Measurements from ENCODE around the gene SLC17A2. TPM values are rescaled to one million over a fixed set of nuclear protein-coding genes. Genes with fewer than 3 reads are reported as not detected.
"Not testable (repeated sequence)": the region's sequence is repeated elsewhere in the genome, so short reads cannot be mapped to it uniquely, and the experiment has no call there.

Gene SLC17A2
- total and polyA plus RNA-seq, 2 donors (not counting 1 experiment from before 2014, with no cell fraction given) = not detected

DNA sequence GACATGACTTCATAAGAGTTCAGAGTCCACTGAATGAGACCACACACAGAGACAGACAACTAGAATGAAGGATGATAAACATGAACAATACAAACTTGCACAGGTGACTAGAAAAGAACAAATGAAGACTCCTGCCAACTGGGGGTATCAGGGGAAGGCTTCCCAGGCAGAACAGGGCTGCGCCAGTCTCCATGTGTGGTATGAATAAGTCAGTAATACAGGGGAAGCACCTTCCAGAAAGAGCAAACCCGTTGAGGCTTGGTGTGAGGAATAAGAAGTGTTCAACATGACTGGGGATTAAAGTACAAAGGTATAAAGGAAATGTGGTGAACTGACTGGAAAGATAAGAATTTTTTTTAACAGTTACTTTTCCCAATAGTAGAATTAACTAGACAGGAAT is 3.7 kb upstream of the SLC17A2 start:
- Histone ChIP-seq H3K4me2 (replicated peaks; ENCODE audit: low read depth, low read length, poor library complexity, severe bottlenecking) (no peak overlapping the region), H3K4me1 (ENCODE audit: control insufficient read depth in 2 of 2, insufficient read depth in 2 of 2, low read length in 2 of 2) (no peaks in the 10 kb centered on the region), H3K27me3 (replicated peaks in 1 of 4; ENCODE audit: control extremely low read depth in 1 of 4, control insufficient read depth in 3 of 4, insufficient read depth in 4 of 4, low read length in 3 of 4) (no peaks in the 10 kb centered on the region), H3K36me3 (replicated peaks in 1 of 2; ENCODE audit: control extremely low read depth in 1 of 2, control insufficient read depth in 1 of 2, extremely low read depth in 1 of 2, insufficient read depth in 2 of 2, low read length in 1 of 2) (no peaks in the 10 kb centered on the region), H3K27ac (ENCODE audit: low read length in 2 of 2) (no peak overlapping the region), H4K20me1 (ENCODE audit: control insufficient read depth, insufficient read depth, low read length, poor library complexity, severe bottlenecking) (no peaks in the 10 kb centered on the region), H3K79me2 (ENCODE audit: control insufficient read depth, insufficient read depth, low read length) (no peaks in the 10 kb centered on the region), H3K4me3 (ENCODE audit: control extremely low read depth in 1 of 5, extremely low read depth in 1 of 5, insufficient read depth in 1 of 5, low read depth in 2 of 5, low read length in 4 of 5) (no peak overlapping the region), H2AFZ (ENCODE audit: insufficient read depth, low read depth, low read length, poor library complexity, severe bottlenecking) (no peak overlapping the region), H3K9me3 (ENCODE audit: control extremely low read depth in 1 of 3, control insufficient read depth in 2 of 3, insufficient read depth in 1 of 3, low read length in 2 of 3) (no peaks in the 10 kb centered on the region), H3K9ac (ENCODE audit: low read length) (no peak overlapping the region)
- no peak overlapping the region for H3K27ac Mint-ChIP-seq
- CTCF ChIA-PET = interaction anchor here (1.0 kb wide), 1 partner anchor 8 kb away, joined by 4 read pairs; no protein-coding TSS in a partner anchor
- intact Hi-C loops (cut with micrococcal nuclease) = no loop called here
- POLR2A ChIA-PET = no interaction called here
- WGBS (ENCODE audit: insufficient coverage) = no CpG with 5 or more reads among the region's 2 CpGs
- DNase-seq (no peak), ATAC-seq (ENCODE audit: low read depth) (no peak)
- H3K9me3 Mint-ChIP-seq (ENCODE audit: insufficient read depth) = no peaks in the 10 kb centered on the region
- H3K4me3 Mint-ChIP-seq = no peak overlapping the region
- peaks cover 18% of the 10 kb centered on the region for H3K27me3 Mint-ChIP-seq
- no peaks in the 10 kb centered on the region for H3K4me1 Mint-ChIP-seq
- no peak for TF ChIP-seq EZH2 (IDR thresholded peaks at IDR 0.05; ENCODE audit: borderline replicate concordance, insufficient read depth, low read depth, low read length, poor library complexity, severe bottlenecking)
- TF ChIP-seq, protein P1, sequence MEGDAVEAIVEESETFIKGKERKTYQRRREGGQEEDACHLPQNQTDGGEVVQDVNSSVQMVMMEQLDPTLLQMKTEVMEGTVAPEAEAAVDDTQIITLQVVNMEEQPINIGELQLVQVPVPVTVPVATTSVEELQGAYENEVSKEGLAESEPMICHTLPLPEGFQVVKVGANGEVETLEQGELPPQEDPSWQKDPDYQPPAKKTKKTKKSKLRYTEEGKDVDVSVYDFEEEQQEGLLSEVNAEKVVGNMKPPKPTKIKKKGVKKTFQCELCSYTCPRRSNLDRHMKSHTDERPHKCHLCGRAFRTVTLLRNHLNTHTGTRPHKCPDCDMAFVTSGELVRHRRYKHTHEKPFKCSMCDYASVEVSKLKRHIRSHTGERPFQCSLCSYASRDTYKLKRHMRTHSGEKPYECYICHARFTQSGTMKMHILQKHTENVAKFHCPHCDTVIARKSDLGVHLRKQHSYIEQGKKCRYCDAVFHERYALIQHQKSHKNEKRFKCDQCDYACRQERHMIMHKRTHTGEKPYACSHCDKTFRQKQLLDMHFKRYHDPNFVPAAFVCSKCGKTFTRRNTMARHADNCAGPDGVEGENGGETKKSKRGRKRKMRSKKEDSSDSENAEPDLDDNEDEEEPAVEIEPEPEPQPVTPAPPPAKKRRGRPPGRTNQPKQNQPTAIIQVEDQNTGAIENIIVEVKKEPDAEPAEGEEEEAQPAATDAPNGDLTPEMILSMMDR (IDR thresholded peaks at IDR 0.05) = no peak

DNA sequence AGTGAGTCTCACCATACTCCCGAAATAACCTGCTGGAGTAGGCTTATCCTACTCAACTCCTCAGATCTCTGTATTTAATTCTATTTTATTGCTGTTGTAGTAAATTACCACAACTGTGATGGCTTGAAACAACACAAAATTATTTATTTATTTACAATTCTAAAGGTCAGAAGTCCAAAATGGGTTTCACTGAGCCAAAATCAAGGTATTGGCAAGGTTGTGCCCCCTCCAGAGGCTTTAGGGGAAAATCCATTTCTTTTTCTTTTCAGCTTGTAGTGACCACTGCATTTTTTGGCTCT is 869 bp upstream of the SLC17A2 start:
- ATAC-seq (ENCODE audit: low read depth) = no peak
- WGBS (ENCODE audit: insufficient coverage) = no CpG with 5 or more reads among the region's 1 CpG
- intact Hi-C loops (cut with micrococcal nuclease) = no loop called here
- no peaks in the 10 kb centered on the region for H3K36me3 ChIP-seq (replicated peaks in 1 of 2; ENCODE audit: control extremely low read depth in 1 of 2, control insufficient read depth in 1 of 2, extremely low read depth in 1 of 2, insufficient read depth in 2 of 2, low read length in 1 of 2)
- no peak overlapping the region for H2AFZ ChIP-seq (ENCODE audit: insufficient read depth, low read depth, low read length, poor library complexity, severe bottlenecking)
- TF ChIP-seq, protein P1 (IDR thresholded peaks at IDR 0.05) = no peak
- no peak for TF ChIP-seq EZH2 (IDR thresholded peaks at IDR 0.05; ENCODE audit: borderline replicate concordance, insufficient read depth, low read depth, low read length, poor library complexity, severe bottlenecking)
- no peaks in the 10 kb centered on the region for H3K4me1 ChIP-seq (ENCODE audit: control insufficient read depth in 2 of 2, insufficient read depth in 2 of 2, low read length in 2 of 2)
- H3K27me3 ChIP-seq (replicated peaks in 1 of 4; ENCODE audit: control extremely low read depth in 1 of 4, control insufficient read depth in 3 of 4, insufficient read depth in 4 of 4, low read length in 3 of 4) = no peaks in the 10 kb centered on the region
- no peak overlapping the region for H3K9ac ChIP-seq (ENCODE audit: low read length)
- H3K4me2 ChIP-seq (replicated peaks; ENCODE audit: low read depth, low read length, poor library complexity, severe bottlenecking) = no peak overlapping the region
- H3K4me1 Mint-ChIP-seq = no peaks in the 10 kb centered on the region
- no peak for DNase-seq
- no peaks in the 10 kb centered on the region for H4K20me1 ChIP-seq (ENCODE audit: control insufficient read depth, insufficient read depth, low read length, poor library complexity, severe bottlenecking)
- ChIA-PET POLR2A (no interaction called here), CTCF (no interaction called here)
- H3K27ac ChIP-seq (ENCODE audit: low read length in 2 of 2) = no peak overlapping the region
- no peak overlapping the region for H3K27ac Mint-ChIP-seq
- H3K9me3 ChIP-seq (ENCODE audit: control extremely low read depth in 1 of 3, control insufficient read depth in 2 of 3, insufficient read depth in 1 of 3, low read length in 2 of 3) = no peaks in the 10 kb centered on the region
- H3K4me3 ChIP-seq (ENCODE audit: control extremely low read depth in 1 of 5, extremely low read depth in 1 of 5, insufficient read depth in 1 of 5, low read depth in 2 of 5, low read length in 4 of 5) = no peak overlapping the region
- H3K79me2 ChIP-seq (ENCODE audit: control insufficient read depth, insufficient read depth, low read length) = no peaks in the 10 kb centered on the region
- no peaks in the 10 kb centered on the region for H3K9me3 Mint-ChIP-seq (ENCODE audit: insufficient read depth)
- H3K4me3 Mint-ChIP-seq = no peak overlapping the region
- H3K27me3 Mint-ChIP-seq = peaks cover 15% of the 10 kb centered on the region

DNA sequence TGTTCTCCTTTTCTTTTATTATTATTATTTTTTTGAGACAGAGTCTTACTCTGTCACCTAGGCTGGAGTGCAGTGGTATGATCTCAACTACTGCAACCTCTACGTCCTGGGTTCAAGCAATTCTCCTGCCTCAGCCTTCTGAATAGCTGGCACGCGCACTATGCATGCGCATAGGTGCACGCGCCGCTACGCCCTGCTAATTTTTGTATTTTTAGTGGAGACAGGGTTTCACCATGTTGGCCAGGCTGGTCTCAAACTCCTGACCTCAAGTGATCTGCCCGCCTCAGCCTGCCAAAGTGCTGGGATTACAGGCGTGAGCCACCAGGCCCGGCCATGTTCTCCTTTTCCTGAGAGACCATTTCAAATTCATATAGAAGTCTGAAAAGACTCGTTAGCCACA is 706 bp downstream of the SLC17A2 start:
- H3K9me3 Mint-ChIP-seq (ENCODE audit: insufficient read depth); H3K79me2 ChIP-seq (ENCODE audit: control insufficient read depth, insufficient read depth, low read length); DNase-seq: not testable (repeated sequence)

More for the DNA sequence above, 706 bp downstream of the SLC17A2 start:
- H3K27me3 ChIP-seq (replicated peaks in 1 of 4; ENCODE audit: control extremely low read depth in 1 of 4, control insufficient read depth in 3 of 4, insufficient read depth in 4 of 4, low read length in 3 of 4); H3K9me3 ChIP-seq (ENCODE audit: control extremely low read depth in 1 of 3, control insufficient read depth in 2 of 3, insufficient read depth in 1 of 3, low read length in 2 of 3); H3K4me3 Mint-ChIP-seq; H2AFZ ChIP-seq (ENCODE audit: insufficient read depth, low read depth, low read length, poor library complexity, severe bottlenecking); POLR2A ChIA-PET; intact Hi-C loops (cut with micrococcal nuclease); CTCF ChIA-PET; H3K27ac Mint-ChIP-seq; H3K4me1 Mint-ChIP-seq; H3K27ac ChIP-seq (ENCODE audit: low read length in 2 of 2); H3K4me3 ChIP-seq (ENCODE audit: control extremely low read depth in 1 of 5, extremely low read depth in 1 of 5, insufficient read depth in 1 of 5, low read depth in 2 of 5, low read length in 4 of 5); H3K36me3 ChIP-seq (replicated peaks in 1 of 2; ENCODE audit: control extremely low read depth in 1 of 2, control insufficient read depth in 1 of 2, extremely low read depth in 1 of 2, insufficient read depth in 2 of 2, low read length in 1 of 2); H4K20me1 ChIP-seq (ENCODE audit: control insufficient read depth, insufficient read depth, low read length, poor library complexity, severe bottlenecking); H3K4me1 ChIP-seq (ENCODE audit: control insufficient read depth in 2 of 2, insufficient read depth in 2 of 2, low read length in 2 of 2); ATAC-seq (ENCODE audit: low read depth); H3K4me2 ChIP-seq (replicated peaks; ENCODE audit: low read depth, low read length, poor library complexity, severe bottlenecking); H3K9ac ChIP-seq (ENCODE audit: low read length): not testable (repeated sequence)
- peaks cover 15% of the 10 kb centered on the region for H3K27me3 Mint-ChIP-seq
- WGBS (ENCODE audit: insufficient coverage) = 96% methylated on average over 12 of the region's 12 CpGs
